Fibroblast of skin of left quadriceps (primary cell): ENCODE measurements around the gene KRT14.
"Not testable (repeated sequence)": the region's sequence is repeated elsewhere in the genome, so short reads cannot be mapped to it uniquely, and the experiment has no call there.

ENCODE experiments used
- DNase-seq, 2 experiments: peaks; one replicate each; pipeline ENCODE4 v3.0.0-alpha.2; 2013; ENCODE audit warnings: low read depth in 2 of 2

The KRT14 gene

GRCh38 chr17:41623184-41623861 is 36.6 kb upstream of the KRT14 start:
- not testable (repeated sequence) for DNase-seq

GRCh38 chr17:41622340-41623183 is 35.9 kb upstream of the KRT14 start:
- DNase-seq = not testable (repeated sequence)

GRCh38 chr17:41621916-41622315 is 35.2 kb upstream of the KRT14 start:
- DNase-seq = no peak

- DNase-seq = not testable (repeated sequence)
These were observed 34.7 kb upstream of the KRT14 start for GRCh38 chr17:41621435-41621817.

- DNase-seq = no peak
These were observed 34.1 kb upstream of the KRT14 start for GRCh38 chr17:41620583-41621434.

- DNase-seq = not testable (repeated sequence)
These were observed 33.4 kb upstream of the KRT14 start for GRCh38 chr17:41619927-41620582.

GRCh38 chr17:41619036-41619926 is 32.6 kb upstream of the KRT14 start:
- no peak for DNase-seq

- DNase-seq = no peak
These were observed 31.8 kb upstream of the KRT14 start for GRCh38 chr17:41618341-41619035.

- DNase-seq = no peak
These were observed 31.0 kb upstream of the KRT14 start for GRCh38 chr17:41617698-41618097.

GRCh38 chr17:41617136-41617535 is 30.4 kb upstream of the KRT14 start:
- no peak for DNase-seq

GRCh38 chr17:41616486-41616885 is 29.8 kb upstream of the KRT14 start:
- DNase-seq = not testable (repeated sequence)

GRCh38 chr17:41615454-41615853 is 28.8 kb upstream of the KRT14 start:
- DNase-seq = no peak

- DNase-seq = not testable (repeated sequence)
These were observed 28.1 kb upstream of the KRT14 start for GRCh38 chr17:41614767-41615166.

- DNase-seq = no peak
These were observed 27.4 kb upstream of the KRT14 start for GRCh38 chr17:41614098-41614497.

GRCh38 chr17:41613277-41614082 is 26.8 kb upstream of the KRT14 start:
- DNase-seq = no peak

GRCh38 chr17:41612376-41613160 is 25.9 kb upstream of the KRT14 start, which contains the start of gene KRT16:
TSS of gene KRT16 (minus strand) at chr17:41612767. CDS start at chr17:41612688, 79 bp downstream.
- not testable (repeated sequence) for DNase-seq

GRCh38 chr17:41610965-41611640 is 24.4 kb upstream of the KRT14 start:
- DNase-seq = no peak
